Activated CD4-positive, alpha-beta T cell treated with anti-CD3 and anti-CD28 coated beads, Interleukin-2, amount 10 ng/mL, durations not matched to agents 24 days and 14 days (primary cell): ENCODE data around the gene C16orf86. TPM values are rescaled to one million over a fixed set of nuclear protein-coding genes. Genes with fewer than 3 reads are reported as not detected.
"Not testable (repeated sequence)": the region's sequence is repeated elsewhere in the genome, so short reads cannot be mapped to it uniquely, and the experiment has no call there.

ENCODE experiments used
- DNase-seq: peaks from one replicate; pipeline ENCODE4 v3.0.0; 2022
- H3K27ac Mint-ChIP-seq: one replicate; pipeline ENCODE4 v1.8.0; 2022; ENCODE audit warnings: mild to moderate bottlenecking, mixed read lengths
- H3K27me3 Mint-ChIP-seq: one replicate; pipeline ENCODE4 v1.8.0; 2022; ENCODE audit warnings: mixed read lengths
- H3K36me3 Mint-ChIP-seq: one replicate; pipeline ENCODE4 v1.8.0; 2022; ENCODE audit warnings: low read depth, mild to moderate bottlenecking, mixed read lengths
- H3K4me1 Mint-ChIP-seq: one replicate; pipeline ENCODE4 v1.8.0; 2021; ENCODE audit warnings: mixed read lengths
- H3K4me3 Mint-ChIP-seq: one replicate; pipeline ENCODE4 v1.8.0; 2022; ENCODE audit warnings: mild to moderate bottlenecking, moderate library complexity, mixed read lengths
- H3K9me3 Mint-ChIP-seq: one replicate; pipeline ENCODE4 v1.8.0; 2021; ENCODE audit warnings: mixed read lengths
- intact Hi-C: fragments of 100-400 bp; cut with micrococcal nuclease; formaldehyde crosslinking; loops from one replicate; pipeline ENCODE4 v1.15.1; 2023
- total RNA-seq: library from RNA; stranded (reverse); gene quantifications from 2 replicates; pipeline ENCODE4 v1.2.3, GENCODE V29; 2022

Gene C16orf86
- total RNA-seq, 1 donor from 2014 or later, result 0.68 TPM

- no peak for DNase-seq
- Mint-ChIP-seq H3K27me3 (no peaks in the 10 kb centered on the region), H3K36me3 (no peaks in the 10 kb centered on the region), H3K4me1 (peaks cover 4% of the 10 kb centered on the region), H3K9me3 (no peaks in the 10 kb centered on the region), H3K27ac (no peak overlapping the region), H3K4me3 (no peak overlapping the region)
- intact Hi-C loops, result no loop called here
Measured at GRCh38 chr16:67676939-67677338, 10.3 kb downstream of the C16orf86 start.

GRCh38 chr16:67677712-67678111 is 11.1 kb downstream of the C16orf86 start:
- H3K36me3 Mint-ChIP-seq, result no peaks in the 10 kb centered on the region
- no peak for DNase-seq
- no peaks in the 10 kb centered on the region for H3K4me1 Mint-ChIP-seq
- no peaks in the 10 kb centered on the region for H3K27me3 Mint-ChIP-seq
- H3K4me3 Mint-ChIP-seq, result no peak overlapping the region
- H3K9me3 Mint-ChIP-seq, result no peaks in the 10 kb centered on the region
- no peak overlapping the region for H3K27ac Mint-ChIP-seq
- intact Hi-C loops, result no loop called here

GRCh38 chr16:67678354-67679023 is 11.9 kb downstream of the C16orf86 start:
- no peak overlapping the region for H3K27ac Mint-ChIP-seq
- peaks cover 2% of the 10 kb centered on the region for H3K36me3 Mint-ChIP-seq
- H3K9me3 Mint-ChIP-seq, result no peaks in the 10 kb centered on the region
- DNase-seq, result no peak
- no peak overlapping the region for H3K4me3 Mint-ChIP-seq
- intact Hi-C loops, result no loop called here
- no peaks in the 10 kb centered on the region for H3K4me1 Mint-ChIP-seq
- H3K27me3 Mint-ChIP-seq, result no peaks in the 10 kb centered on the region

- Mint-ChIP-seq H3K27ac (no peak overlapping the region), H3K36me3 (peaks cover 6% of the 10 kb centered on the region), H3K4me1 (no peaks in the 10 kb centered on the region), H3K27me3 (no peaks in the 10 kb centered on the region), H3K4me3 (no peak overlapping the region), H3K9me3 (no peaks in the 10 kb centered on the region)
- DNase-seq, result no peak
- intact Hi-C loops, result no loop called here
Measured at GRCh38 chr16:67679935-67680897, 13.6 kb downstream of the C16orf86 start.

- intact Hi-C loops, result no loop called here
- Mint-ChIP-seq H3K4me1 (peaks cover 4% of the 10 kb centered on the region), H3K4me3 (no peak overlapping the region), H3K27me3 (no peaks in the 10 kb centered on the region), H3K36me3 (peaks cover 8% of the 10 kb centered on the region), H3K27ac (no peak overlapping the region), H3K9me3 (no peaks in the 10 kb centered on the region)
- no peak for DNase-seq
Measured at GRCh38 chr16:67683767-67684166, 17.2 kb downstream of the C16orf86 start.

GRCh38 chr16:67685388-67686112 is 18.9 kb downstream of the C16orf86 start:
- H3K36me3 Mint-ChIP-seq, result peaks cover 8% of the 10 kb centered on the region
- intact Hi-C loops, result no loop called here
- no peaks in the 10 kb centered on the region for H3K9me3 Mint-ChIP-seq
- H3K27ac Mint-ChIP-seq, result no peak overlapping the region
- H3K4me1 Mint-ChIP-seq, result peaks cover 4% of the 10 kb centered on the region
- H3K27me3 Mint-ChIP-seq, result no peaks in the 10 kb centered on the region
- no peak overlapping the region for H3K4me3 Mint-ChIP-seq
- no peak for DNase-seq

GRCh38 chr16:67693517-67694285 is 27.1 kb downstream of the C16orf86 start:
- not testable (repeated sequence) for H3K4me3 Mint-ChIP-seq, H3K27me3 Mint-ChIP-seq, H3K4me1 Mint-ChIP-seq, H3K36me3 Mint-ChIP-seq, DNase-seq, H3K9me3 Mint-ChIP-seq, H3K27ac Mint-ChIP-seq
- intact Hi-C loops, result loop anchor here (10.0 kb wide), 1 partner anchor 101 kb away; no protein-coding TSS in a partner anchor

GRCh38 chr16:67694611-67695010 is 28.0 kb downstream of the C16orf86 start:
- no peak overlapping the region for H3K27ac Mint-ChIP-seq
- no peak overlapping the region for H3K4me3 Mint-ChIP-seq
- H3K27me3 Mint-ChIP-seq, result no peaks in the 10 kb centered on the region
- intact Hi-C loops, result loop anchor here (10.0 kb wide), 1 partner anchor 100 kb away; no protein-coding TSS in a partner anchor
- H3K4me1 Mint-ChIP-seq, result peaks cover 8% of the 10 kb centered on the region
- peaks cover 8% of the 10 kb centered on the region for H3K36me3 Mint-ChIP-seq
- H3K9me3 Mint-ChIP-seq, result no peaks in the 10 kb centered on the region
- DNase-seq, result no peak

- intact Hi-C loops, result loop anchor here (10.0 kb wide), 1 partner anchor 97 kb away; no protein-coding TSS in a partner anchor
- peaks cover 4% of the 10 kb centered on the region for H3K4me1 Mint-ChIP-seq
- H3K9me3 Mint-ChIP-seq, result no peaks in the 10 kb centered on the region
- H3K27me3 Mint-ChIP-seq, result no peaks in the 10 kb centered on the region
- H3K36me3 Mint-ChIP-seq, result peaks cover 8% of the 10 kb centered on the region
- H3K4me3 Mint-ChIP-seq, result no peak overlapping the region
- DNase-seq, result no peak
- H3K27ac Mint-ChIP-seq, result no peak overlapping the region
Measured at GRCh38 chr16:67697422-67698185, 31.0 kb downstream of the C16orf86 start.

GRCh38 chr16:67699265-67699664 is 32.7 kb downstream of the C16orf86 start:
- Mint-ChIP-seq H3K27ac (no peak overlapping the region), H3K9me3 (no peaks in the 10 kb centered on the region), H3K4me1 (peaks cover 15% of the 10 kb centered on the region), H3K36me3 (peaks cover 8% of the 10 kb centered on the region), H3K27me3 (no peaks in the 10 kb centered on the region), H3K4me3 (no peak overlapping the region)
- intact Hi-C loops, result loop anchor here (10.0 kb wide), 1 partner anchor 96 kb away; no protein-coding TSS in a partner anchor
- no peak for DNase-seq

- H3K36me3 Mint-ChIP-seq, result peaks cover 11% of the 10 kb centered on the region
- no peak for DNase-seq
- no peak overlapping the region for H3K27ac Mint-ChIP-seq
Measured at GRCh38 chr16:67701420-67701819, 34.8 kb downstream of the C16orf86 start.

GRCh38 chr16:67702130-67702529 is 35.5 kb downstream of the C16orf86 start:
- Mint-ChIP-seq H3K9me3 (no peaks in the 10 kb centered on the region), H3K36me3 (peaks cover 8% of the 10 kb centered on the region), H3K4me1 (peaks cover 19% of the 10 kb centered on the region), H3K27ac (no peak overlapping the region), H3K27me3 (no peaks in the 10 kb centered on the region), H3K4me3 (no peak overlapping the region)
- intact Hi-C loops, result no loop called here
- no peak for DNase-seq

More at GRCh38 chr16:67701420-67701819, 34.8 kb downstream of the C16orf86 start:
- H3K27me3 Mint-ChIP-seq, result no peaks in the 10 kb centered on the region
- no peaks in the 10 kb centered on the region for H3K9me3 Mint-ChIP-seq
- H3K4me1 Mint-ChIP-seq, result peaks cover 20% of the 10 kb centered on the region
- H3K4me3 Mint-ChIP-seq, result no peak overlapping the region
- intact Hi-C loops, result no loop called here
